Fibroblast of pulmonary artery (primary cell): Measurements from ENCODE around the gene RXFP3.
"Not testable (repeated sequence)": the region's sequence is repeated elsewhere in the genome, so short reads cannot be mapped to it uniquely, and the experiment has no call there.

Source experiments
- DNase-seq: peaks from one replicate; pipeline ENCODE4 v3.0.0-alpha.2; 2010; ENCODE audit warnings: low read depth
- H3K4me3 ChIP-seq: replicated peaks from 2 replicates; pipeline ENCODE4 v1.5.1; 2011; ENCODE audit warnings: low read depth, mild to moderate bottlenecking, control low read depth, low read length, moderate library complexity
- TF ChIP-seq, protein P1 (sequence below): IDR thresholded peaks from 2 replicates; pipeline ENCODE4 v1.5.1; 2011; ENCODE audit warnings: mild to moderate bottlenecking, control low read depth, low read length, inconsistent platforms; ENCODE audit errors: missing control alignments

The RXFP3 gene

DNA sequence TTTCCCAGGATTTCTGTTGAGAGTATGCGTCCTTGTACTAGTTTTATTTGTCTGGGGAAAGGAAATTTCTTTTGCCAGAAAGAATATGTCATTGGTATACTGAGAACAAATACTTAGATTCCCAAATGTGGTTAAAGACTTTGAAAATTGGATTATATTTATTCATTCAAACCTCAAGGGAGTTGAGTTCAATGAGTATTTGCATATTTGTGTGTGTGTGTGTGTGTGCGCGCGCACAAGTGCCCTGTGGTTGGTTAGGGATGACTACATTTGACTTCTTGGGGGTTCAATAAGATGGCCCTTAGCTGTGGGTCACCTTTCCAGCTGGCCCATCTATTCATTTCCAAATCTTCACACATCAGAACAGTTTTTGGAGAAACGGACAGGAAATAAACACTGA, 4.9 kb downstream of the RXFP3 start:
- TF ChIP-seq, protein P1, sequence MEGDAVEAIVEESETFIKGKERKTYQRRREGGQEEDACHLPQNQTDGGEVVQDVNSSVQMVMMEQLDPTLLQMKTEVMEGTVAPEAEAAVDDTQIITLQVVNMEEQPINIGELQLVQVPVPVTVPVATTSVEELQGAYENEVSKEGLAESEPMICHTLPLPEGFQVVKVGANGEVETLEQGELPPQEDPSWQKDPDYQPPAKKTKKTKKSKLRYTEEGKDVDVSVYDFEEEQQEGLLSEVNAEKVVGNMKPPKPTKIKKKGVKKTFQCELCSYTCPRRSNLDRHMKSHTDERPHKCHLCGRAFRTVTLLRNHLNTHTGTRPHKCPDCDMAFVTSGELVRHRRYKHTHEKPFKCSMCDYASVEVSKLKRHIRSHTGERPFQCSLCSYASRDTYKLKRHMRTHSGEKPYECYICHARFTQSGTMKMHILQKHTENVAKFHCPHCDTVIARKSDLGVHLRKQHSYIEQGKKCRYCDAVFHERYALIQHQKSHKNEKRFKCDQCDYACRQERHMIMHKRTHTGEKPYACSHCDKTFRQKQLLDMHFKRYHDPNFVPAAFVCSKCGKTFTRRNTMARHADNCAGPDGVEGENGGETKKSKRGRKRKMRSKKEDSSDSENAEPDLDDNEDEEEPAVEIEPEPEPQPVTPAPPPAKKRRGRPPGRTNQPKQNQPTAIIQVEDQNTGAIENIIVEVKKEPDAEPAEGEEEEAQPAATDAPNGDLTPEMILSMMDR: no peak
- H3K4me3 ChIP-seq: no peak overlapping the region
- DNase-seq: no peak

DNA sequence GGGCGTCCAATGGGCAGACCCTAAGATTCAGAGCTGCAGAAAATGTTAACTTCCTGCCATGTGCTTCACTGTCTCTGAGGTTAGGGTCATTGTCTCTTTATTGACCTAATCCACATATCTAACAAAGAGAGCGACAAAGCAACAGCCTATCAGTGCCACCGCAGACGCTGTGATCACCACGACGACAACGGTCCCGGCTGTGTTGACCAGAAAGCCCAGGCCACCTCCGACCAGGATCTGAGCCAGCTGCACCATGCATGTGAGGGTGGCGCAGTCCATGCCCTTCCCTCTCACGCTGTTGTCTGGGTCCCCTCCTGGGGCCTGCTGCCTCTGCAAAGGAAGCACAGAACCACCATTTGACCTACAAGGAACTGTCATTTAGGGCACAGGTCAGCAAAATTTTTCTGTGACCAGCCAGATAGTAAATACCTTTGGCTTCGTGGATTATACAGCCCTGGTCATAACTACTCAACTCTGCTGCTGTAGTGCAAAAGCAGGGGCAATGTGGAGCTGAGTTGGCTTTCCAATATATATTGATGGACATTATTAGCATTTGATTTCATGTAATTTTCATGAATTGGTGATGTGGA, 8.5 kb downstream of the RXFP3 start:
- no peak overlapping the region for H3K4me3 ChIP-seq
- TF ChIP-seq, protein P1: no peak
- DNase-seq: no peak

DNA sequence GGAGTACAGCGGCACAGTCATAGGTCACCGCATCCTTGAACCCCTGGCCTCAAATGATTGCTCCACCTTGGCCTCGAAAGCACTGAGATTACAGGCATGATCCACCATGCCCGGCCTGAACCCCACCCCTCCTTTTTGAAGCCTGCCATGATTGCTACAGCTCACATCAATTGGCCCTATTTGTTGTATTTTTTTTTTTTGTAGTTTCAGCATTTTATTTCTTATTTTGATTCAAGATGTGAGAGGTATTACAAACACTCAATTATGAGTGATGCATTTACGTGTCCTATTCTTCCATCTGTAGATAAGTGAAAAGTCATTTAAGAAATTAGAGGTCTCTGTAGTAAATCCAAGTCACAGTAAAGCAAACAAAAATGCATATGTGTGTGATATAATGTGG, 16.0 kb downstream of the RXFP3 start:
- not testable (repeated sequence) for DNase-seq, H3K4me3 ChIP-seq

DNA sequence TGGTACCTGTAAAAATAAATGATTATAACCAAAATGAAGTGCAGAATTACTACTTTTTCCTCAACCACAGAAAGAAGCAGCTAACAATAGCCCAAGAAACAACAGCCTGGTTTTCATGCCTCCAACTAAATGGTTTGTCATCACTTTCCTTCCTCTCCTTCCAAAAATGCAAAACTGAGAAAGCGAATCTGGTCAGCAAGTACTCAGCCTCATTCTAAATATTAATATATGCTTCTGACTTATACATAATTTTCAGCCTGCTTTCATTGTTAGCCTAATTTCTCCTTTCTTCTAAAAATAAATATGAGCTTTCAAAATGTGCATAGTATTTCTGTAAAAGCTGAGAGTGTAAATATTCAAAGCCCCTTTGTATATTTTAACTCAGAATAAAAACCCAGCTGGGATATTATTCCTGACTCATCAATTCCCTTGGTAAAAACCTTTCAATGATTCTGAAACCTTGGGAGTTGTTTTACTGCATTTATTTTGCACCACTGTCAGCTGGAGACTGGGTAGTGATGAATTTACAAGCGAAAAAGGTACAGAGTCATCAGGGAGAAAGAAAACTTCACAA, 21.5 kb downstream of the RXFP3 start:
- no peak overlapping the region for H3K4me3 ChIP-seq
- DNase-seq: no peak
- TF ChIP-seq, protein P1: no peak

DNA sequence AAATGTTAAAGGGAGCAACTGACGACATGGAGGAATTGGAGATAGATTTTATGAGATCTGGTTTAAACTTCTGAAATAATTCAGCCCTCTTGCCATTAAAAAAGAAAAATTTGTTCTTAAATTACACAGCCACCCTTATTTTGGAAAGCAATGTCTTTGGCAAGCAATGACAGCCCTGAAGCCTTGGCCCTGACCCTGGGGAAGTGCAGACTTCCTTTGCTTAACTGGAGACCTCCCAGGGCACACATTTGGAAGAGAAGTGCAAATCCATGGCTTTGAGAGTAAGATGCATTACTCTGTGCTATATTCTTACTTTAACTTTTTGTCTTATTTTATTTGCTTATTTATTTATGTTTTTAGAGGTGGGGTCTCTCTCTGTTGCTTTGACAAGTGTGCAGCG, 22.0 kb downstream of the RXFP3 start:
- no peak for DNase-seq
- TF ChIP-seq, protein P1: no peak
- no peak overlapping the region for H3K4me3 ChIP-seq

DNA sequence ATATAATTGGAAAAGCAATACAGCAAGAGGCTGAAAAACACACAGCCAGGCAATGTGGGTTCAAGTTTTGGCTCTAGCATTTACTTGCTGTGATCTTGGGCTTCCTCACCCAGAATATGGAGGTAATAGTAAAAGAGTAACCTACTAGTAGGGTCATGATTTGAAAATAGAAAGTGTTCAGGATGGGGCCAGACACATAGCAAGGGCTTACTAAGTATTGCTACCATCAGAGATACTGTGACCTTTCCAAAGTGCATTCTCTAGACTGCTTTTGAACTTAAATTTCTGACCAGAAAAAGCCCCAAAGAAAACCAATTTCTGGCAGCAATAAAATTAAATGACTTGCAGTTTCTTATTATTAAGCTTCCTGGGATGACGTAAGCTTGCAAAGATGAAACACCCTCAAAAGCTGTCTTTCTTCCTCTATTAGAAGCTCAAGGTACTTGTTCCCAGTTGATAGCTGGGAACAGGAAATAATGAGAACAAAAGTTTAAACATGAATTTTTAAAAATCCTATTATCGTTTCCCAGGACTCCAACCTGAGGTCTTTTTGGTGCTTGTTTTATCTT, 28.0 kb downstream of the RXFP3 start:
- TF ChIP-seq, protein P1: no peak
- DNase-seq: no peak

DNA sequence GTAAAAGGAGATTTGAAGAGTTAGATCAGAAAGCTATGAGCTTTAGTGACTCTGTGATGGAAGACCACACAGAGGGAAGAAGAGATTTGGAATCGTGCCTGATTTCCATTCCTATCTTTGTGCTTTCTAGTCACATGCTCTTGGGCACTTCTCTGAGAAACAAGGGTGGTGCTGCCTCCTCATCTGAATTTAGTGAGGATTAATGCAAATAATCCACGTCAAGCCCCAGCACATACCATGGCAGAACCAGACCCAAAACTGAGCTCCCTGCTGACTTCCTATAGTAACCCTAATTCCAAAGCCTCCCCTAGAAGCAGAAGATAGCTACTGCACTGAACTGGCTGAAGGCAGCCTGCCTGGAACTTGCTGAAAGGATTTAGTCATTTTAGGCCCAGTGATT, 30.6 kb downstream of the RXFP3 start:
- no peak for DNase-seq
- TF ChIP-seq, protein P1: no peak
- no peak overlapping the region for H3K4me3 ChIP-seq

More for the DNA sequence above, 28.0 kb downstream of the RXFP3 start:
- H3K4me3 ChIP-seq: no peak overlapping the region
